H1 (cell line): ENCODE data around the gene TYRO3. TPM values are rescaled to one million over a fixed set of nuclear protein-coding genes. Genes with fewer than 3 reads are reported as not detected.

ENCODE experiments used
- SIN3A ChIP-seq, 2 experiments: IDR thresholded peaks in 1 of 2; conservative IDR thresholded peaks in 1 of 2; 2 replicates each; pipeline ENCODE4 v1.6.1; 2011 to 2012; ENCODE audit warnings: low read length in 2 of 2, improper control_type of control experiment in 1 of 2, low read depth in 1 of 2, mild to moderate bottlenecking in 1 of 2
- SRF ChIP-seq: IDR thresholded peaks from 2 replicates; pipeline ENCODE4 v1.6.1; 2011; ENCODE audit warnings: mild to moderate bottlenecking, low read depth, low read length, moderate library complexity
- TAF1 ChIP-seq: IDR thresholded peaks from 2 replicates; pipeline ENCODE4 v1.6.1; 2011; ENCODE audit warnings: mild to moderate bottlenecking, low read depth, low read length
- polyA plus RNA-seq, 7 experiments: library from polyadenylated mRNA; depleted of rRNA in 3 of 7; stranded (reverse) in 5 of 7; unstranded in 2 of 7; fragments of >200 nt in 5 of 7; fragments of 200-250 nt in 2 of 7; gene quantifications; 1 replicate in 5 of 7; 2 replicates in 1 of 7; 4 replicates in 1 of 7; pipeline versions ENCODE4 v1.2.1 to v1.2.3, GENCODE V29; 2011 to 2013; ENCODE audit warnings: missing spikeins in 2 of 7, mixed read lengths in 2 of 7
- total RNA-seq: library from RNA; stranded (reverse); fragmentation: NEBNext Ultra II Directional; extraction: Animal tissue kit (Norgen Biotek cat#: 25700); gene quantifications from 2 replicates; pipeline ENCODE4 v1.2.1, GENCODE V29; 2021

TYRO3 gene
- total and polyA plus RNA-seq, 2 of the 8 experiments (the other 6 are each of a cell fraction or from before 2014, with no cell fraction given): 82.7 to 98.8 TPM

DNA sequence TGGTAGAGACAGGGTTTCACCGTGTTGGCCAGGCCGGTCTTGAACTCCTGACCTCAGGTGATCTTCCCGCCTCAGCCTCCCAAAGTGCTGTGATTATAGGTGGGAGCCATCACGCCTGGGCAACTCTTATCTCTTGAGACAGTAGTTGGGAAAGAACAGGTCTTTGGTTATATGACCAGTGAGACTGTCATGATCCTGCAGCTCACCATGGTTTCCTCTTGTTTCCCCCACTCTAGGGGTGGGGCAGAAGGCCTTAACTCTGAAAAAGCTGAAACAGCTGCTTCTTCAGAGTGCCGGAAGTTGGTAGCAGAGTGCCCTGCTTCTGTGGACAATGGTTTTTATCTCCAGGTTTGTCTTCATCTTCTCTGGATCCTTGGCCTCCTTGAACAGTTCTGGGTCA, 4.7 kb upstream of the TYRO3 start (continued):
- TF ChIP-seq SRF (no peak), TAF1 (no peak), SIN3A (conservative IDR thresholded peaks at IDR 0.05 in 1 of 2, IDR thresholded peaks at IDR 0.05 in 1 of 2; ENCODE audit: low read depth in 1 of 2, low read length in 2 of 2) (no peak)
